ENCODE data around the gene IRAK2. TPM values are rescaled to one million over a fixed set of nuclear protein-coding genes. Genes with fewer than 3 reads are reported as not detected.
A peak's percentile ranks its signal among the peaks of the same experiment; 100 is the strongest.
"Not testable (repeated sequence)": the region's sequence is repeated elsewhere in the genome, so short reads cannot be mapped to it uniquely, and the experiment has no call there.

The IRAK2 gene
- total RNA-seq, 2 experiments from 2014 or later: 3.5 to 3.7 TPM

GRCh38 chr3:10142707-10143560 is 21.8 kb upstream of the IRAK2 start:
- POLR2A ChIA-PET: interaction anchor here (0.7 to 1.9 kb wide), 6 partner anchors 43 to 191 kb away, joined by 3 to 12 read pairs (median 6); partner anchors contain the start of gene TATDN2
- peak overlapping the region; percentile 96 for H3K27ac Mint-ChIP-seq
- H3K4me3 Mint-ChIP-seq: peak overlapping the region; percentile 92
- no peaks in the 10 kb centered on the region for H3K9me3 Mint-ChIP-seq
- H3K36me3 Mint-ChIP-seq: peaks cover 18% of the 10 kb centered on the region
- ATAC-seq (ENCODE audit: low read depth) (no peak), DNase-seq (no peak)
- no peaks in the 10 kb centered on the region for H3K27me3 Mint-ChIP-seq
- peaks cover 26% of the 10 kb centered on the region for H3K4me1 Mint-ChIP-seq

GRCh38 chr3:10145685-10146084 is 19.0 kb upstream of the IRAK2 start:
- H3K4me3 Mint-ChIP-seq: peak overlapping the region; percentile 64
- peak overlapping the region; percentile 30 for H3K27ac Mint-ChIP-seq
- POLR2A ChIA-PET: interaction anchor here (0.6 to 0.7 kb wide), 3 partner anchors 19 to 132 kb away, joined by 3 to 5 read pairs (median 4); no protein-coding TSS in a partner anchor
- peaks cover 30% of the 10 kb centered on the region for H3K36me3 Mint-ChIP-seq
- ATAC-seq (ENCODE audit: low read depth) (no peak), DNase-seq (no peak)
- no peaks in the 10 kb centered on the region for H3K9me3 Mint-ChIP-seq
- peaks cover 30% of the 10 kb centered on the region for H3K4me1 Mint-ChIP-seq
- no peaks in the 10 kb centered on the region for H3K27me3 Mint-ChIP-seq

- no peak for ATAC-seq (ENCODE audit: low read depth)
- H3K36me3 Mint-ChIP-seq: peaks cover 35% of the 10 kb centered on the region
- POLR2A ChIA-PET: no interaction called here
- H3K4me3 Mint-ChIP-seq: no peak overlapping the region
- H3K27me3 Mint-ChIP-seq: no peaks in the 10 kb centered on the region
- peak overlapping the region; percentile 12 for H3K27ac Mint-ChIP-seq
- no peaks in the 10 kb centered on the region for H3K9me3 Mint-ChIP-seq
- peaks cover 14% of the 10 kb centered on the region for H3K4me1 Mint-ChIP-seq
- no peak for DNase-seq
These were observed 15.5 kb upstream of the IRAK2 start for GRCh38 chr3:10149226-10149625.

- no peak overlapping the region for H3K27ac Mint-ChIP-seq
- POLR2A ChIA-PET: interaction anchor here (0.6 kb wide), 1 partner anchor 9 kb away, joined by 4 read pairs; no protein-coding TSS in a partner anchor
- H3K36me3 Mint-ChIP-seq: peaks cover 33% of the 10 kb centered on the region
These were observed 13.7 kb upstream of the IRAK2 start for GRCh38 chr3:10150987-10151386.

GRCh38 chr3:10154335-10155122 is 10.2 kb upstream of the IRAK2 start:
- Mint-ChIP-seq H3K36me3 (peaks cover 26% of the 10 kb centered on the region), H3K4me3 (no peak overlapping the region), H3K9me3 (no peaks in the 10 kb centered on the region), H3K4me1 (peaks cover 4% of the 10 kb centered on the region), H3K27me3 (no peaks in the 10 kb centered on the region), H3K27ac (no peak overlapping the region)
- no peak for DNase-seq
- ATAC-seq (ENCODE audit: low read depth): no peak
- POLR2A ChIA-PET: no interaction called here

More at GRCh38 chr3:10150987-10151386, 13.7 kb upstream of the IRAK2 start:
- ATAC-seq (ENCODE audit: low read depth) (no peak), DNase-seq (no peak)
- H3K4me3 Mint-ChIP-seq: no peak overlapping the region
- no peaks in the 10 kb centered on the region for H3K9me3 Mint-ChIP-seq
- H3K27me3 Mint-ChIP-seq: no peaks in the 10 kb centered on the region
- H3K4me1 Mint-ChIP-seq: peaks cover 9% of the 10 kb centered on the region

GRCh38 chr3:10155123-10155472 is 9.6 kb upstream of the IRAK2 start:
- peaks cover 21% of the 10 kb centered on the region for H3K36me3 Mint-ChIP-seq
- DNase-seq (no peak), ATAC-seq (ENCODE audit: low read depth) (no peak)
- H3K27ac Mint-ChIP-seq: no peak overlapping the region
- no peak overlapping the region for H3K4me3 Mint-ChIP-seq
- H3K4me1 Mint-ChIP-seq: peaks cover 1% of the 10 kb centered on the region
- H3K9me3 Mint-ChIP-seq: no peaks in the 10 kb centered on the region
- POLR2A ChIA-PET: no interaction called here
- no peaks in the 10 kb centered on the region for H3K27me3 Mint-ChIP-seq

- DNase-seq (no peak), ATAC-seq (ENCODE audit: low read depth) (no peak)
- no peak overlapping the region for H3K4me3 Mint-ChIP-seq
- H3K27me3 Mint-ChIP-seq: no peaks in the 10 kb centered on the region
- no peaks in the 10 kb centered on the region for H3K9me3 Mint-ChIP-seq
- H3K27ac Mint-ChIP-seq: no peak overlapping the region
- peaks cover 17% of the 10 kb centered on the region for H3K36me3 Mint-ChIP-seq
- no peaks in the 10 kb centered on the region for H3K4me1 Mint-ChIP-seq
- POLR2A ChIA-PET: interaction anchor here (1.2 kb wide), 1 partner anchor 106 kb away, joined by 5 read pairs; no protein-coding TSS in a partner anchor
These were observed 9.1 kb upstream of the IRAK2 start for GRCh38 chr3:10155658-10156057.

GRCh38 chr3:10157031-10157430 is 7.7 kb upstream of the IRAK2 start:
- no peaks in the 10 kb centered on the region for H3K9me3 Mint-ChIP-seq
- DNase-seq (no peak), ATAC-seq (ENCODE audit: low read depth) (no peak)
- peaks cover 9% of the 10 kb centered on the region for H3K4me1 Mint-ChIP-seq
- H3K27ac Mint-ChIP-seq: no peak overlapping the region
- POLR2A ChIA-PET: no interaction called here
- no peak overlapping the region for H3K4me3 Mint-ChIP-seq
- peaks cover 7% of the 10 kb centered on the region for H3K36me3 Mint-ChIP-seq
- no peaks in the 10 kb centered on the region for H3K27me3 Mint-ChIP-seq

- ATAC-seq (ENCODE audit: low read depth); H3K9me3 Mint-ChIP-seq; H3K27me3 Mint-ChIP-seq; H3K27ac Mint-ChIP-seq; H3K4me3 Mint-ChIP-seq; DNase-seq; POLR2A ChIA-PET; H3K4me1 Mint-ChIP-seq; H3K36me3 Mint-ChIP-seq: not testable (repeated sequence)
These were observed 6.2 kb upstream of the IRAK2 start for GRCh38 chr3:10158555-10158954.

- Mint-ChIP-seq H3K9me3 (no peaks in the 10 kb centered on the region), H3K27me3 (peaks cover 3% of the 10 kb centered on the region), H3K4me1 (peaks cover 9% of the 10 kb centered on the region), H3K27ac (no peak overlapping the region), H3K4me3 (no peak overlapping the region), H3K36me3 (peaks cover 4% of the 10 kb centered on the region)
- POLR2A ChIA-PET: interaction anchor here (0.6 to 1.6 kb wide), 4 partner anchors 19 to 196 kb away, joined by 3 to 4 read pairs (median 4); partner anchors contain the start of gene VHL
- ATAC-seq (ENCODE audit: low read depth) (no peak), DNase-seq (no peak)
These were observed 4.4 kb upstream of the IRAK2 start for GRCh38 chr3:10160346-10160745.

- Mint-ChIP-seq H3K27ac (no peak overlapping the region), H3K36me3 (peaks cover 1% of the 10 kb centered on the region), H3K27me3 (peaks cover 3% of the 10 kb centered on the region), H3K4me1 (peaks cover 9% of the 10 kb centered on the region), H3K9me3 (no peaks in the 10 kb centered on the region), H3K4me3 (no peak overlapping the region)
- DNase-seq (no peak), ATAC-seq (ENCODE audit: low read depth) (no peak)
- POLR2A ChIA-PET: interaction anchor here (1.6 kb wide), 1 partner anchor 32 kb away, joined by 4 read pairs; no protein-coding TSS in a partner anchor
These were observed 3.8 kb upstream of the IRAK2 start for GRCh38 chr3:10160925-10161324.

- no peak overlapping the region for H3K4me3 Mint-ChIP-seq
- peaks cover 13% of the 10 kb centered on the region for H3K4me1 Mint-ChIP-seq
- DNase-seq (no peak), ATAC-seq (ENCODE audit: low read depth) (no peak)
- POLR2A ChIA-PET: no interaction called here
- peaks cover 3% of the 10 kb centered on the region for H3K27me3 Mint-ChIP-seq
- H3K27ac Mint-ChIP-seq: no peak overlapping the region
- H3K9me3 Mint-ChIP-seq: no peaks in the 10 kb centered on the region
- no peaks in the 10 kb centered on the region for H3K36me3 Mint-ChIP-seq
These were observed 2.5 kb upstream of the IRAK2 start for GRCh38 chr3:10162185-10162584.

- peak overlapping the region; percentile 75 for H3K4me3 Mint-ChIP-seq
- H3K9me3 Mint-ChIP-seq; H3K36me3 Mint-ChIP-seq; POLR2A ChIA-PET; ATAC-seq (ENCODE audit: low read depth); H3K27me3 Mint-ChIP-seq; H3K27ac Mint-ChIP-seq; DNase-seq: not testable (repeated sequence)
- peaks cover 13% of the 10 kb centered on the region for H3K4me1 Mint-ChIP-seq
These were observed 546 bp upstream of the IRAK2 start for GRCh38 chr3:10164201-10164545.

Measured in activated naive CD8-positive, alpha-beta T cell treated with anti-CD3 and anti-CD28 coated beads, Interleukin-2, amount 10 ng/mL, durations not matched to agents 7 days and 5 days (primary cell).